ENCODE data around the gene PXDN. TPM values are rescaled to one million over a fixed set of nuclear protein-coding genes. Genes with fewer than 3 reads are reported as not detected.

PXDN gene
- total RNA-seq, 1 donor from 2014 or later, result 576 TPM

DNA sequence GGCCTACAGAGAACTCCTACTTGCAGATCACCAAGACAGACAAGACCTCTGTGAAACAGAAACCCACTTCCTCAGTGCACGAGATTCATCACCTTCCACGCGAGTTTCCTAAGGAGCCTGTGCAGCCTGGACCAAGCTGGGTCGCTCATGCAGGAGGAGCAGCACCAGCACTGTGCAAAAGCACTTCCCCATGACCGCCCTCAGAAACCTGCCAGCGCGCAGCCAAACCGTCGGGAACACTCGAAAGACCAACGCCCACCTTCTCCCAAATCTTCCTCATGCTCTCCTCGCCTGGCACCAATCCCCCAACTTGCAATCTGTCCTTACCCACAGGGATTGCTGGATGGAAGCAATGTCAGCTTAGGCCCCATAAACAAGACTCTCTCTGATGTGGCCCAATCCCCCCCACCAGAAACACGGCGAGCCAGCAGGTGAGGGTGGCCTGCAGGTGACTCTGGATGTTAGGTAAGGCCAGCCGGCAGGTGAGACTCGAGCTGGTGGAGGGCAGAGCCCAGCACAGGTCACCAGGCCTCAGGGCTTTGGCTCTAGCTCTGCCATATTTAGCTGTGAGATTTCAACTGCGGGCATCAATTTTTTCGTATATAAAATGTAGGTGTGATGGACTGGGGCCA, 69.4 kb downstream of the PXDN start:
- no peak for DNase-seq (ENCODE audit: low spot score)
- TF ChIP-seq, protein P1, sequence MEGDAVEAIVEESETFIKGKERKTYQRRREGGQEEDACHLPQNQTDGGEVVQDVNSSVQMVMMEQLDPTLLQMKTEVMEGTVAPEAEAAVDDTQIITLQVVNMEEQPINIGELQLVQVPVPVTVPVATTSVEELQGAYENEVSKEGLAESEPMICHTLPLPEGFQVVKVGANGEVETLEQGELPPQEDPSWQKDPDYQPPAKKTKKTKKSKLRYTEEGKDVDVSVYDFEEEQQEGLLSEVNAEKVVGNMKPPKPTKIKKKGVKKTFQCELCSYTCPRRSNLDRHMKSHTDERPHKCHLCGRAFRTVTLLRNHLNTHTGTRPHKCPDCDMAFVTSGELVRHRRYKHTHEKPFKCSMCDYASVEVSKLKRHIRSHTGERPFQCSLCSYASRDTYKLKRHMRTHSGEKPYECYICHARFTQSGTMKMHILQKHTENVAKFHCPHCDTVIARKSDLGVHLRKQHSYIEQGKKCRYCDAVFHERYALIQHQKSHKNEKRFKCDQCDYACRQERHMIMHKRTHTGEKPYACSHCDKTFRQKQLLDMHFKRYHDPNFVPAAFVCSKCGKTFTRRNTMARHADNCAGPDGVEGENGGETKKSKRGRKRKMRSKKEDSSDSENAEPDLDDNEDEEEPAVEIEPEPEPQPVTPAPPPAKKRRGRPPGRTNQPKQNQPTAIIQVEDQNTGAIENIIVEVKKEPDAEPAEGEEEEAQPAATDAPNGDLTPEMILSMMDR (IDR thresholded peaks at IDR 0.05), result no peak
- Mint-ChIP-seq H3K9me3 (ENCODE audit: low read depth) (no peaks in the 10 kb centered on the region), H3K27ac (ENCODE audit: unreplicated experiment) (peak overlapping the region; percentile 54), H3K4me3 (ENCODE audit: unreplicated experiment) (no peak overlapping the region), H3K36me3 (ENCODE audit: low read depth) (peaks cover 41% of the 10 kb centered on the region), H3K27me3 (ENCODE audit: low read depth) (no peaks in the 10 kb centered on the region), H3K4me1 (ENCODE audit: low read depth) (peaks cover 23% of the 10 kb centered on the region)

DNA sequence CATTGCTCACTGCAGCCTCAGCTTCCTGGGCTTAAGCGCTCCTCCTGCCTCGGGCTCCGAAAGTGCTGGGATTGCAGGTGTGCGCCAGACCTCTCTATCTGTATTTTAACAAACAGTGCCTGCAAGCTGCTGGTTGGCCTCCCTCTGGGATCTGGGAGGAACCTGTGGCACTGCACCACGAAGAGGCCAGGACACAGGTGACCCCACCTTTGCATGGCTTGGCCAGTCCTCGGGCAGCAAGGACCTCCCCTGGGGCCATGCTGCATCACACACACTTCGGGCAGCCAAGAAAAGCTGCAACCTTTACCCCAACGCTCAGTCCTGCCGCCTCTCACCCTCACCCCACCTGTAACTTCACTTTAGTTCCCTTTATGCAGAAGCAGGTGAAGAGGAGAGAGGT, 70.0 kb downstream of the PXDN start:
- DNase-seq (ENCODE audit: low spot score), result no peak
- H3K9me3 Mint-ChIP-seq (ENCODE audit: low read depth), result no peaks in the 10 kb centered on the region
- peak overlapping the region; percentile 32 for H3K27ac Mint-ChIP-seq (ENCODE audit: unreplicated experiment)
- H3K4me3 Mint-ChIP-seq (ENCODE audit: unreplicated experiment), result no peak overlapping the region
- H3K36me3 Mint-ChIP-seq (ENCODE audit: low read depth), result peaks cover 41% of the 10 kb centered on the region
- H3K4me1 Mint-ChIP-seq (ENCODE audit: low read depth), result peaks cover 23% of the 10 kb centered on the region
- no peaks in the 10 kb centered on the region for H3K27me3 Mint-ChIP-seq (ENCODE audit: low read depth)
- TF ChIP-seq, protein P1 (IDR thresholded peaks at IDR 0.05), result no peak

DNA sequence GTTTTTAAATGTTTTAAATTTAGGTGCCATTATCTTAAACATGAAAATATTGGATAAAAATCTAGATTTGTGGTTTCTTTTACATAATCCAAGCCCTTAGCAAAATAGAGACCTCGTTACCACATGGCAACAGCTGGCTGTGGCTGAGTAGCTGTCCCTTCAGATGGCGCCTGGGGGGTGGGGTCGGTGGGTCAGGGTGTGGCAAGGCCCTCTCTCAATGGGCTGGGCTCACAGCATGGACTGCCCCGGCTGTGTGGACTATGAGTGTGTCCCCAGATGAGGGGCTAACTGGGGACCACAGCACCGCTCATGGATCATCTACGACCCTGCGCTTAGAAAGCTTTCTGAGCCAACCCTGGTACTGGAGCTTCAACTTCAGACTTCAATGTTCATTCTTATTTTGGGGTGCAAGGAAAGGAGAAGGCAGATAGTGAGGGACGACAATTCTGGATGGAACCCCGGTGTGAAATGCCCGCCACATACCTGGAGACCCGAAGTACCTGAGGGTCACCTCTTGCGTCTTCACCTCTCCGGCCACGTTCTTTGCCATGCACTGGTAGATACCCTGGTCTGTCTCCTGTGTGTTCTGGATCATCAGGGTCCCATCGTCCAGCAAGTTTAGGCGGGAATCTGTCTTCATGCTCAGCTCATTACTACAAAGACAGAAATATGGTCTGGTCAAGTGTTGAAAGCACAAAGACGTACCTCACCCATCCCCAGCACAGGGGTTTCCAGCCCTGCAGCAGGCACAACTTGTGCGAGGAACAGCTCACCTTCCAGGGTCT, 71.0 kb downstream of the PXDN start:
- Mint-ChIP-seq H3K27ac (ENCODE audit: unreplicated experiment) (no peak overlapping the region), H3K9me3 (ENCODE audit: low read depth) (no peaks in the 10 kb centered on the region), H3K27me3 (ENCODE audit: low read depth) (no peaks in the 10 kb centered on the region), H3K36me3 (ENCODE audit: low read depth) (peaks cover 46% of the 10 kb centered on the region), H3K4me1 (ENCODE audit: low read depth) (peaks cover 23% of the 10 kb centered on the region), H3K4me3 (ENCODE audit: unreplicated experiment) (no peak overlapping the region)
- DNase-seq (ENCODE audit: low spot score), result no peak
- TF ChIP-seq, protein P1 (IDR thresholded peaks at IDR 0.05), result no peak

DNA sequence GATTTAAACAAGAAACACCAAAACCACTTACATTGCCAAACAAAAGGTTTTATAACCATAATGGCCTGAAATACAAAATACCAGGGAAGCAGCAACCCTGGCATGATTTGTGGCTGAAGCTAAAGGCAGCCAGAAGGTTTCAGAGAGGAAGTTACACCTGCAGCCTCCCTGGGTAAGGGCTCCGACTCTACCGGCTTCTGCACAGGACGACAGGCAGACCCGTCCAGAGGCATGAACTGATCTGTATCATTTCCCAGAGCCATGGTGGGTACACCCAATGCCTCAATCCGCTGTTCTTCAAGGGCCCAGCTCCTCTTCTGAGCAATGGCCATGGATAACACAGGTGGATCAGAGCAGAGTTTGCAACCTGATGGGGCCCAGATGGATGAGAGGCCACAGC, 71.6 kb downstream of the PXDN start:
- no peaks in the 10 kb centered on the region for H3K9me3 Mint-ChIP-seq (ENCODE audit: low read depth)
- no peak overlapping the region for H3K4me3 Mint-ChIP-seq (ENCODE audit: unreplicated experiment)
- DNase-seq (ENCODE audit: low spot score), result no peak
- H3K36me3 Mint-ChIP-seq (ENCODE audit: low read depth), result peaks cover 43% of the 10 kb centered on the region
- TF ChIP-seq, protein P1 (IDR thresholded peaks at IDR 0.05), result no peak
- no peaks in the 10 kb centered on the region for H3K27me3 Mint-ChIP-seq (ENCODE audit: low read depth)
- peaks cover 20% of the 10 kb centered on the region for H3K4me1 Mint-ChIP-seq (ENCODE audit: low read depth)
- H3K27ac Mint-ChIP-seq (ENCODE audit: unreplicated experiment), result no peak overlapping the region

DNA sequence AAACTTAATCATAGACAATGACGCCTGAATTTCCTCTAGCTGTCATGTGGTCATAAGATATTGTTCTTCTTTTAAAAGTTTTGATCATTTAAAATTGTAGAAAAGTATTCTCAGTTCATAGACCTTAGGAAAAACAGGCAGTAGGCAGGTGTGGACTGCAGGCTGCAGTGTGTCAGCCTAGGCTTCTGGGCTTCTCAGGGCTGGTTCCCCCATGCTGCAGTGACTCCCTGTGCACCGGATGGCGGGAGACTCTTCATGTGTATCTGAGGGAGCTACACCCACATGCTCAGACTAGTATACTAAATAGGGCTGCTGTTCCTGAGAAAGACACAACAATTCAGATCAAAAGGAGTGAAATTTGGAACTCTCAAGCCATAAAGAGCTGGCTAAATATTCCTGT, 72.4 kb downstream of the PXDN start:
- Mint-ChIP-seq H3K36me3 (ENCODE audit: low read depth) (peaks cover 42% of the 10 kb centered on the region), H3K27me3 (ENCODE audit: low read depth) (no peaks in the 10 kb centered on the region), H3K4me3 (ENCODE audit: unreplicated experiment) (no peak overlapping the region), H3K9me3 (ENCODE audit: low read depth) (no peaks in the 10 kb centered on the region), H3K27ac (ENCODE audit: unreplicated experiment) (no peak overlapping the region), H3K4me1 (ENCODE audit: low read depth) (peaks cover 19% of the 10 kb centered on the region)
- no peak for DNase-seq (ENCODE audit: low spot score)
- TF ChIP-seq, protein P1 (IDR thresholded peaks at IDR 0.05), result no peak

All from chondrocyte (in vitro differentiated cells).